ENCODE results near the gene ANKRD35. TPM values are rescaled to one million over a fixed set of nuclear protein-coding genes. Genes with fewer than 3 reads are reported as not detected.

ANKRD35 gene
- polyA plus RNA-seq, 1 experiment: 2.7 TPM

DNA sequence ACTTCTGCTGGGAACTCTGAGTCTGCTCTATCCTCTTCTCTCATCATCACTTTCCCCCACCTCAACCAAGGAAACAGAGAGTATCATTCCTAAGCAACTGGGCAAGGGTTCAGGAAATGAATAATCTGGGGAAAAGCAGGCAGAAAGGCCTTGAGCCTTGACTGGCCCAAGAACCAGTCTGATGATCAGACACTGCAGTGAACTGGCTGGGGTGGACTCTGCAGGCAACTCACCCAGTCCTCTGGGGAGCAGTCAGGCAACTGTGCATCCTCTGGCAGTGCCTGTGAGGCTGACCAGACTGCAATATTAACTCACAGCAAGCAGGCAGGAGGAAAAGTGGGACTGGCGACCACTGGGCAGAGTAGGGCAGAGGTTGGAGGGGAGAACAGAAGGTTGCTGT, 991 bp downstream of the ANKRD35 start:
- no peak for TF ChIP-seq CTCF (IDR thresholded peaks at IDR 0.05; ENCODE audit: low read depth, low read length)
- Histone ChIP-seq H3K9me3 (ENCODE audit: control insufficient read depth, insufficient read depth, low read length) (no peaks in the 10 kb centered on the region), H3K27me3 (ENCODE audit: control insufficient read depth, insufficient read depth, low read length) (no peaks in the 10 kb centered on the region), H3K4me3 (ENCODE audit: low read depth, low read length) (no peak overlapping the region), H3K27ac (ENCODE audit: low read depth, low read length) (no peak overlapping the region)
- DNase-seq (ENCODE audit: low read depth, low spot score): no peak
- POLR2A ChIA-PET: interaction anchor here (0.7 to 2.4 kb wide), 2 partner anchors 25 to 132 kb away, joined by 3 to 10 read pairs; partner anchors contain the start of gene PIAS3
- CTCF ChIA-PET: interaction anchor here (0.9 to 1.5 kb wide), 2 partner anchors 25 to 39 kb away, joined by 3 to 5 read pairs; partner anchors contain the start of genes ITGA10 and NUDT17

- no peak overlapping the region for H3K4me3 ChIP-seq (ENCODE audit: low read depth, low read length)
- H3K9me3 ChIP-seq (ENCODE audit: control insufficient read depth, insufficient read depth, low read length): no peaks in the 10 kb centered on the region
- ChIA-PET POLR2A (interaction anchor here (0.6 to 1.7 kb wide), 2 partner anchors 20 to 34 kb away, joined by 3 to 6 read pairs; partner anchors contain the start of genes NUDT17 and PIAS3), CTCF (interaction anchor here (1.5 to 6.5 kb wide), 3 partner anchors 8 to 30 kb away, joined by 3 to 57 read pairs (median 7); partner anchors contain the start of gene ITGA10)
- H3K27ac ChIP-seq (ENCODE audit: low read depth, low read length): no peak overlapping the region
- no peak for DNase-seq (ENCODE audit: low read depth, low spot score)
- peaks cover 8% of the 10 kb centered on the region for H3K27me3 ChIP-seq (ENCODE audit: control insufficient read depth, insufficient read depth, low read length)
- TF ChIP-seq CTCF (IDR thresholded peaks at IDR 0.05; ENCODE audit: low read depth, low read length): no peak
Measured at GRCh38 chr1:145879775-145880174, 5.9 kb downstream of the ANKRD35 start.

GRCh38 chr1:145878724-145879123, 6.9 kb downstream of the ANKRD35 start:
- no peak overlapping the region for H3K27ac ChIP-seq (ENCODE audit: low read depth, low read length)
- CTCF ChIA-PET: interaction anchor here (0.5 to 6.5 kb wide), 5 partner anchors 13 to 33 kb away, joined by 3 to 57 read pairs (median 4); partner anchors contain the start of genes ITGA10 and NUDT17
- H3K27me3 ChIP-seq (ENCODE audit: control insufficient read depth, insufficient read depth, low read length): peaks cover 8% of the 10 kb centered on the region
- no peak for DNase-seq (ENCODE audit: low read depth, low spot score)
- no peaks in the 10 kb centered on the region for H3K9me3 ChIP-seq (ENCODE audit: control insufficient read depth, insufficient read depth, low read length)
- no peak for TF ChIP-seq CTCF (IDR thresholded peaks at IDR 0.05; ENCODE audit: low read depth, low read length)
- POLR2A ChIA-PET: interaction anchor here (0.9 to 1.7 kb wide), 2 partner anchors 13 to 19 kb away, joined by 4 to 6 read pairs; partner anchors contain the start of gene PIAS3
- no peak overlapping the region for H3K4me3 ChIP-seq (ENCODE audit: low read depth, low read length)

DNA sequence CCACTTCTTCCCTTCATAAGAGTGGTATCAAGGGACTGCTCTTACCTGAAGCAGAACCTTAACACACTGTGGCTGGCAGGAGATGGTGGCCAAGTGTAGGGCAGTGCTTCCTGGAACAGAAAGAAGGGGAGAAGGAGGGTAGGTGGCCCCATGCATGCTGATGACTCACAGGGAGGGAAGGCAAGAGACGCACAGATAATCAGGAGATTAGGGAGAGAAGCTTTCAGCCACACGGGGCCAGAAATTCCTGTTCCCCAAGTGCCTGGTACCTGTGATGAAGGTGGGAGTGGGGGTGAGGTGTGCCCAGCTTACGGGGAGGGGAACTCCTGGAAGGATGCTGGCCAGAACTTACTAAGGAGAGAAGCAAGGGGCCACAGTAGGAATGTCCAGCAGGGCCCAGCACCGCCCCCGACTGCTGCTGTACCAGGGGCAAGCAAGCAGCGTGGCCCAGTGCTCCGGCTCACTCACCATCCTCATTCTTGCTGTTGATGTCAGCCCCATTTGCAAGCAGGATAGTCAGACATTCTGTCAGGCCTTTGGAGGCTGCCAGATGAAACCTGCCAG, 7.7 kb downstream of the ANKRD35 start:
- Histone ChIP-seq H3K4me3 (ENCODE audit: low read depth, low read length) (no peak overlapping the region), H3K27ac (ENCODE audit: low read depth, low read length) (no peak overlapping the region), H3K27me3 (ENCODE audit: control insufficient read depth, insufficient read depth, low read length) (peaks cover 8% of the 10 kb centered on the region), H3K9me3 (ENCODE audit: control insufficient read depth, insufficient read depth, low read length) (no peaks in the 10 kb centered on the region)
- DNase-seq (ENCODE audit: low read depth, low spot score): no peak
- no peak for TF ChIP-seq CTCF (IDR thresholded peaks at IDR 0.05; ENCODE audit: low read depth, low read length)
- ChIA-PET POLR2A (no interaction called here), CTCF (interaction anchor here (6.5 kb wide), 1 partner anchor 14 kb away, joined by 57 read pairs; no protein-coding TSS in a partner anchor)

- no peak overlapping the region for H3K27ac ChIP-seq (ENCODE audit: low read depth, low read length)
- peaks cover 8% of the 10 kb centered on the region for H3K27me3 ChIP-seq (ENCODE audit: control insufficient read depth, insufficient read depth, low read length)
- H3K4me3 ChIP-seq (ENCODE audit: low read depth, low read length): no peak overlapping the region
- ChIA-PET CTCF (interaction anchor here (0.6 kb wide), 1 partner anchor 17 kb away, joined by 4 read pairs; no protein-coding TSS in a partner anchor), POLR2A (interaction anchor here (0.8 kb wide), 1 partner anchor 15 kb away, joined by 4 read pairs; no protein-coding TSS in a partner anchor)
- no peak for DNase-seq (ENCODE audit: low read depth, low spot score)
- H3K9me3 ChIP-seq (ENCODE audit: control insufficient read depth, insufficient read depth, low read length): no peaks in the 10 kb centered on the region
- no peak for TF ChIP-seq CTCF (IDR thresholded peaks at IDR 0.05; ENCODE audit: low read depth, low read length)
Measured at GRCh38 chr1:145874646-145875045, 11.0 kb downstream of the ANKRD35 start.

Data from AG04450 (cell line).